Fibroblast of the aortic adventitia (primary cell): ENCODE results near the gene PHF21A. TPM values are rescaled to one million over a fixed set of nuclear protein-coding genes. Genes with fewer than 3 reads are reported as not detected.

Experiments used
- DNase-seq: peaks from one replicate; pipeline ENCODE4 v3.0.0-alpha.2; 2010; ENCODE audit warnings: low read depth
- H3K4me3 ChIP-seq: 2 replicates; pipeline ENCODE4 v1.5.1; 2011; ENCODE audit warnings: low read depth, mild to moderate bottlenecking, control low read depth, low read length, moderate library complexity
- CTCF ChIP-seq: IDR thresholded peaks from 2 replicates; pipeline ENCODE4 v1.5.1; 2011; ENCODE audit warnings: mild to moderate bottlenecking, low read length, control low read depth, inconsistent platforms; ENCODE audit not compliant: insufficient read depth
- total RNA-seq: library from RNA; depleted of rRNA; stranded (reverse); fragments of >200 nt; gene quantifications from 2 replicates; pipeline ENCODE4 v1.2.3, GENCODE V29; 2012; ENCODE audit warnings: low replicate concordance

Gene PHF21A
- total RNA-seq, 1 donor, result 22.5 TPM

- no peak for DNase-seq
- no peak for TF ChIP-seq CTCF
These were observed 224.8 kb downstream of the PHF21A start for GRCh38 chr11:45896422-45896984.

DNA sequence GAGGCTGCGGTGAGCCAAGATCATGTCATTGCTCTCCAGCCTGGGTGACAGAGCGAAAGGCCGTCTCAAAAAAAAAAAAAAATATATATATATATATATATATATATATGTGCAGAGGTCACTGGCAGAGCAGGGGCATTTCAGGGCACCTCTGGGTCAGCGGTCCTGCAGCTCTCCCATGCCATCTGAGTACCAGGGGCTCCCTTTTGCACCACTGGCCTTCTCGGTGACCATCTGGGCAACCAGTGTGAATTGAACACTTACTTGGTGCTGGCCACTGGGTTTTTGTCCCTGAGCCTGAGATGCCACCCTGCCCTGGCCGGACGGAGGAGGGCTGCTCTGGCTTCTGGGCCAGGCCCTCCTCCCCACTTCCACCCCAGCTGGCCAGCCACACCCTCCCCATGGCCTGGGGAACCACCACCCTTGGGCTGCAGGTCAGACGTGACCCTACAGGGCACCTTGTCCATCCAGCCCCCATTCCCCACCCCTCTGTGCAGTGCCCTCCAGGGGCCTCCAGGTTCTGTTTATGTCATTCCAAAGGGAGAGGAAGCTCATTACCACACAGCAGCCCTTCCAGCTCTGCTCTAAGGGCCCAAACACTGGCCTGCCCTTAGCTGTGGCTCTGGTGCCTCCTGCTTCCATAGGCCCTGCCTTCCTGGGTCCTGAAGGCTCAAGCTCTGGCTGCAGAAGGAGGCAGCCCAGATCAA is 225.5 kb downstream of the PHF21A start:
- no peak for TF ChIP-seq CTCF
- no peak for DNase-seq
- H3K4me3 ChIP-seq, result no peak overlapping the region

More at GRCh38 chr11:45896422-45896984, 224.8 kb downstream of the PHF21A start:
- H3K4me3 ChIP-seq, result no peak overlapping the region

DNA sequence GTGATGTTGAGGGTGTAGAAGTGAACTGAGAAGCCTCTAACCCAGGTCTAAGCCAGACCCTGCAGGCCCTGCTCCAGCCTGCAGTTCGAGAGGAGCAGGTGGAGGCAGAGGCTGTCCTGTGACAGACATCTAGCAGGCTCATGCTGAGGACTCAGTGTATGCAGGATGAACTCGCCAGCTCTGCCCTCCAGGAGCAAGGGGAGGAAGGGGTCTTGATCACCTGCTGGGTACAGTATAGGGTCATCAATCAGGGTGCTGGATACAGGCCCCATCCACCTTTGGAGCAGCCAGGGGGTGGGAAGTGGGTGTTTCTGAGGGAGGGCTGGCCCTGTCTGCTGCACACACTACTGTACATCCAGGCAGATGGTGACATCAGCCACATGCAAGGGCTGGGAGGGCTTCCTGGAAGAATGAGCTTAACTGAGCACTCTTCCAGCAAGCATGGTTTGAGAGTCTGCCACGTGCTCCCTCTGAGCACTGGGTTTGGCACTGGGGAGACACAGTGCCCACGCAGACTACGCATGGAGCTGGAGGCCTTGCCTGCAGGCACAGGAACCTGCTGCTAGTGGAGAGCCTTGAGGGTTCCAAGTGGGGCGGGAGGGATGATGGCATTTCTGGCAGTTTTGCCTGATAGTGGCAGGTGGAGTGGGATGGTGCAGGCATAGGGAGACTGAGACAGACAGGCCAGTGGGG is 226.6 kb downstream of the PHF21A start:
- no peak for DNase-seq
- TF ChIP-seq CTCF, result no peak

GRCh38 chr11:45892856-45893255 is 228.4 kb downstream of the PHF21A start:
- DNase-seq, result no peak
- TF ChIP-seq CTCF, result no peak
- H3K4me3 ChIP-seq, result no peak overlapping the region

More for the DNA sequence above, 226.6 kb downstream of the PHF21A start:
- no peak overlapping the region for H3K4me3 ChIP-seq

DNA sequence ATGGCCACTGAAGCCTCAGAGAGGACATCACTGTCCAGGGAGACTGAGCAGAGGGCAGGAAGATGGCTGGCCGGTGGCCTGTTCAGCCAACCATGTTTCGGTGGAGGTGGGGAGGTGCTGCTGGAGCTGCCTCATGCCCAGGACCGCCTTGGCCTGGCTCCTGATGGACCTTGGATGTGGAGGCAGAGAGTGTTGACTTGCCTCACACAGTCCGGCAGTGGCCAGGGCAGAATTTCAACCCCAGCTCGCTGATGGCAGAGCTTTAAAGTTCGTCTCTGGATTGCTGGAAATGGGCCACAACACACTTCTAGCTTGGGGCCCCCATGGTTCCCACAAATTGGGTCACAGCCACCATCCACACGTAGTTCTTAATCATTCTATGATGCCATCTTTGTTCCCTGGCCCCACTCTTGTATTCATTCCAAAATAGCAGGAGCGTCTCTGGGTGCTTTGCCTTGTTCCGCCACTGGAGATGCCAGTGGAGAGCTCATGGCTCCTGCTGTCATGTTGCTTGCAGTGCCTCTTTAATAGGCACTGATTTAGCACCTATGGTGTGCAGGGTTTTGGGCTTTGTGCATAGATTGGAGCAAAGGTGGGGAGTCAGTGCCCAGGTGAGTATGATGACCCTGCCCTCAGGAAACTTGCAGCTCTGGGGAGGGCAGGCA is 230.2 kb downstream of the PHF21A start:
- no peak overlapping the region for H3K4me3 ChIP-seq
- DNase-seq, result no peak
- no peak for TF ChIP-seq CTCF

DNA sequence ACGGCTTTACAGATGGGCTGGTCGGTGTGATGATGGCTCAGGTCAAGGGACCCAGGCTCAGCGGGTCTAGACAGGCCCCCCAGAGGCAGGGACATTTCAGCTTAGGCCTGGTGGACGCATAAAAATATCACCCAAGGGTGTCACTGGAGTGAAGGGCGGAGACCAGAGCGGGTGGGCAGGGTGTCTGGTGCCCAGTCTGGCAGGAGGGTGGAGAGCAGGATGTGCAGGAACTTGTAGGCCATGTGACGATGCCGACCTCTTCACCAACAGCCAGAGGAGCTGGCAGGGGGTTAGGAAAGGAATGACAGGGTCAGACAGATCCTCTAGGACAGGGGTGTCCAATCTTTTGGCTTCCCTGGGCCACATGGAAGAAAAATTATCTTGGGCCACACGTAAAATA is 231.3 kb downstream of the PHF21A start:
- no peak for DNase-seq
- TF ChIP-seq CTCF, result no peak
- H3K4me3 ChIP-seq, result no peak overlapping the region
